ENCODE results near the gene ATP12A.

Gene ATP12A

DNA sequence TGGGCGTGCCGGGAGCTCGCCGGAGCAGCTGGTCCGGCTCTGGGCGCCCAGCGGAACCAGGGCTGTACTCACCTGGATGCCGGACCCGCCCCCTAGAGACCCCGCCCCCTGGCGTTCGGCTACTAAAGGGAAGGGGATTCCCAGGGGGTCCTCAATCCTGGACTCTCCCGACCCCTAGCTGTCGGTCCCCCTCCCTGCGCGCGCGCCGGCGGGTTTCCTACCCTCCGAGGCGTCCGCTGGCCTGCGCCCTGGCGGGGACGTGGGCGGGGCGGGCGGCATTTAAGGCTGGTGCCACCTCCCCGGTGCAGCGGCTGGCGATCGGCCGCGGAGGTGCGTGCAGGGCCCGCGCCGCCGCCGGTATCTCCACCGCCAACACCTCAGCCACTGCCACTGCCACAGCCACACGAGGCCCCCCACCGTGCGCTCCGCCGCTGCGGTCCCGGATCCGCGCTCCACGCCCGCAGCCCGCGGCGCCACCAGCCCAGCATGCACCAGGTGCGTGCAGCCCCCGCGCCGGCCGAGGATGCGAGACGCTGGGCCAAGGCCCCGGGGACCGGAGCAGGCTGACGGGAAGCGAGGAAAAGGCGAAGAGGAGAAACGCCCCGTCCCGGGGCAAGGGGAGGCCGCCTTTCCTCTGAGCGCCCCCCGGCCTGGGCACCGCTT, at the start of gene ATP12A:
Gene ATP12A (plus strand): TSS at position 151 of the 663 bp plus-strand sequence. CDS start 336 bp downstream, at position 487.
- peak within 1 kb of the TSS; percentile 53 for H3K4me3 ChIP-seq (ENCODE audit: low read depth, low read length)

DNA sequence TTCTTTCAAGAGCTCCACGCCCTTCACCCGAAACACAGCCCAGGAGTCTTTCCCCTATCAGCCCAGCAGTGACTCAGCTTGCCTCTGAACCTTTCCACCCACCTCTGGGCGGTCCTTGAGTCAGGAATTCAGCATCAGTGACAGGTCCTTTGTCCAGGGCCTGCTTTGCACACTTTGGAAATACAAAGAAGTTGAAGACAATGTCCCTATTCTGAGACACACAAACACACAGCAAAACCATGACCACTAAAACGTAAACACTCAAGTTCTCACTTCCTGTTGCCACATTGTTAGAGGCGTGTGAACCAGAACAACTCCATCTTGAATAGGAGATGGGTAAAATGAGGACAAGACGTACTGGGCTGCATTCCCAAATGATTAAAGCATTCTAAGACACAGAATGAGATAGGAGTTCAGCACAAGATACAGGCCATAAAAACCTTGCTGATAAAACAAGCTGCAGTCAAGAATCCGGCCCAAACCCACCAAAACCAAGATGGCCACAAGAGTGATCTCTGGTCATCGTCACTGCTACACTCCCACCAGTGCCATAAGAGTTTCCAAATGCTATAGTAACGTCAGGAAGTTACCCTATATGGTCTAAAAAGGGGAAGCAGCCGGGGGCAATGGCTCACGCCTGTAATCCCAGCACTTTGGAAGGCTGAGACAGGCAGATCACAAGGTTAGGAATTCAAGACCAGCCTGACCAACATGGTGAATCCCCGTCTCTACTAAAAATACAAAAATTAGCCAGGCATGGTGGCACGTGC, 49.2 kb upstream of the ATP12A start:
- H3K4me3 ChIP-seq (ENCODE audit: low read depth, low read length), result no peak overlapping the region

DNA sequence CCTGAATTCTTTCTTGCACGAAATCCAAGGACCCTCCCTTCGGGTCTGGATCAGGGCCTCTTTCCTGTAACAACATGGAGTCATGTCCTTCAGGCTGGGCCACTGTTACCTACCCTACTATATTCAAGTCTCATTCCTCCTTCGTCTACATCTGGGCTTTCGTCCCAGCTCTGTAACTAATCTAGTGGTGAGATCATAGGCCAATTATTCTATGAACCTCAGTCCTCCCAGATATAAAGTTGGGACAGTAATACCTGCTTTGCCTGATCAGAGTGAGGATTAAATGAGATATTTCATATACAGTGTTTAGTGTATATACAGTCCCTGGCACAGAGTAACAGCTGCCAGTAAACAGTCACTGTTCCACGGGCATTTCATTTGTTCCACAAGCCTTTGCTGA, 48.3 kb upstream of the ATP12A start:
- H3K4me3 ChIP-seq (ENCODE audit: low read depth, low read length), result no peak overlapping the region

DNA sequence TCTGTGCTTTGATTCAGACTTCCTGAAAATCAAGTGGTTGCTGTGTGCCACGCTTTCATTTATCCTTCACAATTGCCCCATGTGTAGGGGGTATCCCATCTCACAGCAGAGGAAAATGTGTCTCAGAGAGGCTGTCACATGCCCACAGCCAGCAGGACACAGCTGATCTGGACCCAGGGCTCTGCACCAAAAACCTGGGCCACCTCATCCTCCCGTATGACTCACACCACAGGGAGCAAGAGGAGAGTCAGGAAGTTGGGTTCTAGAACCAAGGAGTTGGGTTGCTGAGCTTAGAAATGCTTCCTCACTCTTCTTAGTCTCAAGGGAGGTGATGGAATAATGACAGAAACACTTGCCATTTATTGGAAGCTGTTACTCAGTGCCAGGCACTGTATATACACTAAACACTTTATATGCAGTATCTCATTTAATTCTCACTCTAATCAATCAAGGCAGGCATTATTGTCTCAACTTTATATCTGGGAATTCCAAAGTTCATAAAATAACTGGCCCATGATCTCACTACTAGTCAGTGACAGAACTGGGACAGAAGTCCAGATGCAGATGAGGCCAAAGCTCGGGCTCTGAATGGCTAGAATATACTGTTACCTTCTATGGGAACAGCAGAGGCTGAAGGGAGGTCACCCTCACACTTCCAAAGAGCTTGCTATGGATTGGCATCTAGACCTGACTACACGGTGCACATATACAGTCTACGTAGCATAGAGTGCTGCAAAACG, 47.7 kb upstream of the ATP12A start:
- no peak overlapping the region for H3K4me3 ChIP-seq (ENCODE audit: low read depth, low read length)

DNA sequence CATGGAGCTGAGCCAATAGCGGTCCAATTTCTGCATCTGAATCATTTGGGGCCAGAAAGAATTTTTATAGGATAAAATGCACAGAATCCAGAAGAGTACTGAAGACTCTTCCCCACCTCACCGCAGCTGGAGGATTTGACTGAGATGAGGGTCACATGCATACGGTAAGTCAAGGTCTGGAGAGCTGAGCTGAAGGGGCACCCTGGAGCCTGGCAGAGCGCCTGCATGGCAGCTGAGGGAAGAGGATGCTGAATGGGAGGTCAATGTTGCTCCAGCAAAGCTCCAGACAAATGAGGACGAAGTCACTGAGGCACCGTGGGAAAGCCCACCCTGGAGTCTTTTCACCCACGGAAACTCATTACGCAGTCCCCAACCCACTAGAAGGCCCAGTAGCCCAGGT, 43.4 kb upstream of the ATP12A start:
- no peak overlapping the region for H3K4me3 ChIP-seq (ENCODE audit: low read depth, low read length)

DNA sequence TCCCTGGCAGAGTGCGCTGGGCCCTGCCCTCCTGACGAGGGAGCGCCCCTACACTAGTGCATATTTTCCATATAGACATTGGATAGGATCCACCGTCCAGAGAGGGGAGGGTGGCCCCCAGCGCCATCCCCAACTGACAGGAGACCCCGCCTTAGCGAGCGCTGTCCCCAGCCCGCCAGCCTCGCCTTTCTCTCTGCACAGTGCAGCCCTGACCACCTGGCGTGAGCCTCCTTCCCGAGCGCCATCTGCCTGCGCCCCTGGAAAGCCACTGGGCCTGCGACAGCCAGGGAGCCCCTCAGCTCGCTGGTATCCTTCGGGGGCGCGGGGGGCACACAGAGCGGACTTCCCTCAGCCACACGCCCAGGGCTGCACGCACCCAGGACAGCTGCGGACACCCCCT, 42.1 kb upstream of the ATP12A start:
- H3K4me3 ChIP-seq (ENCODE audit: low read depth, low read length), result no peak overlapping the region

DNA sequence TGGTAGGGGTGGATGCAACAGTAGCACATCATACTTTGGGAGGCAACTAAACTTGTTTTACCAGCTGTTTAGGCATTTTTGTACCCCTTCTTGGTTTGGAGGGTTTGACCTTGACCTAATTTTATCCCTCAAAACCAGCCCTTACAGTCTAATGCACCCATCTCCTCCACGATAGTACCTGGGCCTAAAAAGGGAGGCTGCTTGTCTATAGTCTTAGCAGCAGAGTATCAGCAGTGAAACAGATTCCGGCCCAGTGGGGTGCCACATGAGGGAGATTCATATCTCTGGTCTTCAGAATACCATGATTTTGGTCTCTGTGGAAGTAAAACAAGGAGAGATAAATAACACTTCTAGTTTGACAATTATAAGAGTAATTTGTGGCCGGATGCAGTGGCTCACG, 39.5 kb upstream of the ATP12A start:
- no peak overlapping the region for H3K4me3 ChIP-seq (ENCODE audit: low read depth, low read length)

DNA sequence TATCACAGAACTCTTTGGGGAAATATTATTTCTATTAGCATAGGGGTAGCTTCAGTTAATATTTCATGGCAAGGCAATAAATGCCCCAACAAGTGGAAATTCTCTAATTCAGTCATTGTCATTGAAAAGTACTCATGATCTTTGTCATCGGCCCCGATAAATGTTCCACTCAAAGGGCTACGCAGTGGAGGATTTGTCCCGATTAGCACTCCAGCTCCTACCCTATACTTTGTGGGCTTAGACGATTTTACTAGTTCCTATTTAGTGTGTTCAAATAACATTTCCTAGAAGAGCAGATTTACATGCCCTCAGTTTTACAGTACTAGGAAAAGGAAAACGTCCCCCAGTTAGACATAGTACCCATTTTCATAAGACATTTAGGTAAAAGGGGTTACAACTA, 38.0 kb upstream of the ATP12A start:
- no peak overlapping the region for H3K4me3 ChIP-seq (ENCODE audit: low read depth, low read length)

DNA sequence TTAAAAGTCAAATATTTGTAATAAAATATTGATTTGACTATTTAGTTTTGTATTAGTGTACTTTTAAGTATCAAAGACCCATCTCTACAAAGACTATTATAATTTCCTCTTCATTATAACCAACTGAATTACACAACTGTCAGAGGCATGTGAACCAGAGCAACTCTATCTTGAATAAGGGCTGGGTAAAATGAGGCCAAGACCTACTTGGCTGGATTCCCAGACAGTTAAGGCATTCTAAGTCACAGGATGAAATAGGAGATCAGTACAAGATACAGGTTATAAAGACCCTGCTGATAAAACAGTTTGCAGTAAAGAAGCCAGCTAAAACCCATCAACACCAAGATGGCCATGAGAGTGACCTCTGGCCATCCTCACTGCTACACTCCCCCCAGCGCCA, 36.2 kb upstream of the ATP12A start:
- no peak overlapping the region for H3K4me3 ChIP-seq (ENCODE audit: low read depth, low read length)

DNA sequence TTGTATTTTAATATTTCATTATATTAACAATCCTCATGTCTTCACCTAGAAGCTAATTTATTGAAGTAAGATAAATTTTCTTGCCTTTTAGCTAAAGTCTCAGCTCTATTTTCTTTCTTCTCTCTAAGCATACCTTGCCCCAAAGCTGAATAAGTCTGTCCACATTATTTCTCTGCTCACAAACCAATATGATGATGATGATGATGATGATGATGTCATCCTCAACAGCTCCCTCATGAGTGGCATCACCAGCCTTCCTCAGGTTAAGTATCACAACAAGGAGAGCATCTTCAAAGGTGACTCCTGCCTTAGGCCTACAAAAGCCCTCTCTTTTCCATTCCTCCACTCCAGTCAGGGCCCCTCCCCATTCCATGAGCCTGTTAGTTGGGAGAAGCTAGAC, 31.9 kb upstream of the ATP12A start:
- no peak overlapping the region for H3K4me3 ChIP-seq (ENCODE audit: low read depth, low read length)

DNA sequence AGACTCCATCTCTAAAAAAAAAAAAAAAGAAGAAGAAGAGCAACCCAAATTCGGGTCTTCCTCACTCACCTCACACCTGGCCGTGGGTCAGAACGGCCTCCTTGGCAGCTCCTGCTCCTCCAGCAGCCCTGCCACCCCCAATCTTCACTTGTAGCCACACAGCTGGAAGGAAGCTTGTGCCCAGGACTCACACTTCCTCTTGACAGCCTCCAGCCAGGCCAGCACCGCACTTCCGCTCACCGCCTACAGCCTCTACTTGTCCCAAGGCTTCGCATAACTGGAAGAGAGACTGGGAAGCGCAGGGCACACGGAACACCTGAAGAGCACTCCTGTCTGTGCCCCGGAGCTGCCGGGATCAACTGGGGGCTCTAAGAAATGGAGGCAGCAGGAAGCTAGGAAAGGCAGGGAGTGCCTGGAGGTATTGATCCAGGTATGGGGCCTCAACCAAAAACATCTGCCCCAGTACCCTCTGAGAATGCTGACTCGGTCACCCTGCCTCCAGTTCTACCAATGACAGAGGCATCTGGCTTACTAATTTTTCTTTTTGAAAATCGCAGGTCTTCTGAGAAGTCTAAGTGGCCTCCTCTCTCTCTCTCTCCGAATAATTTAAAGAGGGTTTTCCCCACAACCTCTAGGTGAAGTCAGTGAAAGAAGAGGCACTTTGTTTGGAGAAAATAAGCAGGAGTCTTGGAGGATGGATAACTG, 31.1 kb upstream of the ATP12A start:
- H3K4me3 ChIP-seq (ENCODE audit: low read depth, low read length), result no peak overlapping the region

DNA sequence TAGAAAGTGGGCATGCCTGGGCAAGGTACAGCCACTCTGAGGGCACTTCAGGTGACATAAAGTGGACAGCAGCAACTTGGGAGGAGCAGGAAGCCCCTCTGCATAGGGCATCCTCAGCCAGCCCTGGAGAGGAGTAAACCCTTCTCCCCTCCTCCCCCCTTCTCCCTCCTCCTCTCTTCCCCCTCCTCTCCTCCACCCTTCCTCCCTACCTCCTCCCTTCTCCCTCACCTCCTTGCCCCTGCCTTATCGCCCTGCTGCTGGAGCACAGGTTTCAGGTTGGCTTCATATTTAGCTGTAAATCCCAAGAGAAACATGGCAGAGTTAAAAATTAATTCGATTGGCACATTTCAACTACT, 30.5 kb upstream of the ATP12A start:
- no peak overlapping the region for H3K4me3 ChIP-seq (ENCODE audit: low read depth, low read length)

DNA sequence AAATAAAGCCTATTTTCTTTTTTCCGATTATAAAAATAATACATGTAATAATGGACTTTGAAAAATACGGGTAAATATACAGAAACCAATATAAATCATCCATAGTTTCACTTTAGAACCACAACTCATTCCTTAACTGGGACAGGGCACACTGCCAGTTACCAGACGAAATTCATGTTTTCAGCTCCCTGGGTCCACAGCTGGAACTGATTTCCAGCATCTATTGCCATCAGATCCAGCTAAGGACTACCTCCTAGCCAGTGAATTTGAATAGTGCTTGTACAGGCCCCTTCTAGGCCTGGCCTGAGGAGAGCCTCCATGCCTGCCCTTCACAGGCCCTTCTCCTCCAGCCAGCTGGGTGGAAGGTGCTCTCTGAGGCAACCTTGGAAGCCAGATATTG, 30.0 kb upstream of the ATP12A start:
- no peak overlapping the region for H3K4me3 ChIP-seq (ENCODE audit: low read depth, low read length)

DNA sequence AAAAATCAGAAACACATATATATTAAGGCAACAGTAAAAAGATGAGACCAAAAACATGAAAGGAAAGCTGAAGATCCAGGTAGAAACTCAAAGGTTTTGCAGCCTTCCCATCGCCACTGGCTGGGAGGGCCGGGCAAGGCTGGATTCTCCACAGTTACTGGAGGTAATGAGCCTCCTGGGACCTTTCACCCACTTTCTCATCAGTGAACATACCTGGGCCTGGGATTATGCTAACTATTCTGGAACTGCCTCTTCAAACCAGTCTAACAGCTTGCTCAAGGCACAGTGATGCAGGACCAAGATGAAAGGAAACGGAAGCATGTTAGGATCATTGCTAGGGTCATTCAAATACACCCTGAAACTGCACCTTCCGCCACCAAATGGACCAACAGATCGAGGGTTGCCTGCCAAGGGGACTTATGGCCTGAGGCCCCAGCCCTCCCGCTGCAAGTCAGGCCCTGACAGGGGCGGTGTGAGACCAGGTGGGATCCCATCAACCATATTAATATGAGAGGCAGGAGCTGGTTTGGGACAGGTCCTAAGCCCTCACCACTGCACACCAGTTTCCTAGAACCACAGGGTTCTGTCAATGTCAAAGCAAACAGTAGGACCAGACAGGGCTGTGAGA, 28.4 kb upstream of the ATP12A start:
- no peak overlapping the region for H3K4me3 ChIP-seq (ENCODE audit: low read depth, low read length)

DNA sequence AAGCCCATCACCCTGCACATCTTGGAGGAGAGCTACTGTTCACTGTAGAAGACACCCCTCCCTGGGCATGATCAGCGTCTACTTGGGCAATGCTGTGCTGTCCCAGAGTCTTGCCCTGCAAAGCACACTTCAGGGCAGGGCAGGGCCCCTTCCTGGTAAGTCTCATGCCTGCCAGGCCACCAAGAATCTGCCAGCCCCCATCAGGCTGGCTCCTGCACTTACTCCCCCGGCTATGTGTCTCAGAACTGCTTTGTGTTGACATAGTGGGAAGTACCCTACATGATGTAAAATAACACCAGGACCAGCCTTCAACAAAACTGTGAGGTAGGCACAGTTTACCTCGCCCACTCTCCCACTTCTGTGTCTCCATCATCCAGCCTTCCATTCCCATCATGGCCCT, 27.8 kb upstream of the ATP12A start:
- H3K4me3 ChIP-seq (ENCODE audit: low read depth, low read length), result no peak overlapping the region

DNA sequence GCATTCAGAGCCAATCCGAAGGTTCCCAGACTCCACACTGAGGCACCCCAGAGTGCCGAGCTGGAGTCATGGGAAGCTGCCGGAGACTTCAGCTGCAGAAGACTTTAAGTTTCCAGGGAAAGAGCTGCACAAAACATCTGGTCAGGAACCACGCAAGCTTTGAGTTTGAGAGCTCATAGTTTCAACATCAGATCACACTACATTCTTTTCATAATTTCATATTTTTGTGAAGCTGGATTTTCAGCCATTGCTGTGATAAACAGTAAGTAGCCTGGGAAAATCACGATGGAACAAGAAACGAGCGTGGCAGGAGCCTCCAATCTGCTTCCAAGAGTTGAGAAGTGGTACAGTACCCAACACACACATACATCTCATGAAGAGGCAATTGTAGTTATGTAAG, 25.5 kb upstream of the ATP12A start:
- no peak overlapping the region for H3K4me3 ChIP-seq (ENCODE audit: low read depth, low read length)

DNA sequence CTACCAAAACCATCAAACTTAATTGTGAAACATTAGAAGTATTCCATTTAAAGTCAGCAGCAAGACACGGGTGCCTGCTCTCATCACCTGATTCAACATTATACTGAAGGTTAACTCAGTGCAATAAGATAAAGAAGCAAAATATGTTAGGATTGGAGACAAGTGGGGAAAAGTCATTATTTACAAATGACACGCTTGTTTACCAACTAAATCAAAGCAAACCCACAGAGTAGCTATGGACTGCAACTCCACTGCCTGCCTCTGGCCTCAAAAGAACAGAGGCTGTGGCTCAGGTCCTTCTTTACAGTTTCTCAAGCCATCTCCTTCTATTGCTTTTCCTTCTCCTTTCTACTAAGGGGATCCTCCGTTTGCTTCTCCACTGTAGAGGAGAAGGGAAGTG, 21.0 kb upstream of the ATP12A start:
- no peak overlapping the region for H3K4me3 ChIP-seq (ENCODE audit: low read depth, low read length)

DNA sequence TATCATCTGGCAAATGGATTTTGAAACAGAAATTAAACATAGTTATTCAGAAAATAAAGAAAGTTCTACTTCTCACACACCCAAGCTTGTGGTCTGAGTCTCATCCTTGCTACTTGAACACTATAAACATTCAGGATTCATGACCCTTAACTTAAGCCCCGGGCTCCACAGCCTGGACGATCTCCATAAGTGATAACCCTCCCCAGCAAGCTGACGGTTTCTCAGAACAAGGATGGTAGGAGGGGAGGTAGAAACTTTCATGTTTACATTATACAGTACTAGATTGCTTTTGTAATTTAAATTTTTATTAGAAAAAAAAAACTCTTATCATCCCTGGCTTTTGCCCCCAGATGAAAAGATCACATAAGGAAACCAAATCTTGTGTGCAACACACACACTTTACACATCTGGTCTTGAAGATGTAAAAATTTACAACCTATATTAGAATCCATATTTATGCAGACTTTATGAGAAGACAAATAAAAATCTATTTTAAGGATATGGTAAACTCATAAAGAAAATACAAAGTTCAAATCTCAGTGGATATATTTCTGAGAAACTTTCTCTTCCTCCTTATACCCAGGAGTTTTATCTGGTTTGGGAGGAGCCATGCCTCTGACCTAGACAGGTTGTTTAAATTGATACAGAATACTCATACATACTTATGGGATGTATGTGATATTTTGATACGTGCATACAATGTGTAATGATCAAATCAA, 20.0 kb upstream of the ATP12A start:
- H3K4me3 ChIP-seq (ENCODE audit: low read depth, low read length), result no peak overlapping the region

DNA sequence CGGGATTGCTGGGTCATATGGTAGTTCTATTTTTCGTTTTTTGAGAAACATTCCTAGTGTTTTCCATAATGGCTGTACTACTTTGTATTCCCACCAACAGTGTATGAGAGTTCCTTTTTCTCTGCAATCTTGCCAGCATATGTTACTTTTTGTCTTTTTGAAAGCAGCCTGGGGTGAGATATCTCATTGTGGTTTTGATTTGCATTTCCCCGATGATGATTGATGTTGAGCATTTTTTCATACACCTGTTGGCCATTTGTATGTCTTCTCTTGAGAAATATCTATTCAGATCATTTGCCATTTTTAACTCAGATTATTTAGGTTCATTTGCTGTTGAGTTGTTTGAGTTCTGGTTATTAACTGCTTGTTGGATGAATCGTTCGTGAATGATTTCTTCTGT, 18.5 kb upstream of the ATP12A start:
- no peak overlapping the region for H3K4me3 ChIP-seq (ENCODE audit: low read depth, low read length)
